Measurements from ENCODE around the gene TAF1C.

Gene TAF1C

DNA sequence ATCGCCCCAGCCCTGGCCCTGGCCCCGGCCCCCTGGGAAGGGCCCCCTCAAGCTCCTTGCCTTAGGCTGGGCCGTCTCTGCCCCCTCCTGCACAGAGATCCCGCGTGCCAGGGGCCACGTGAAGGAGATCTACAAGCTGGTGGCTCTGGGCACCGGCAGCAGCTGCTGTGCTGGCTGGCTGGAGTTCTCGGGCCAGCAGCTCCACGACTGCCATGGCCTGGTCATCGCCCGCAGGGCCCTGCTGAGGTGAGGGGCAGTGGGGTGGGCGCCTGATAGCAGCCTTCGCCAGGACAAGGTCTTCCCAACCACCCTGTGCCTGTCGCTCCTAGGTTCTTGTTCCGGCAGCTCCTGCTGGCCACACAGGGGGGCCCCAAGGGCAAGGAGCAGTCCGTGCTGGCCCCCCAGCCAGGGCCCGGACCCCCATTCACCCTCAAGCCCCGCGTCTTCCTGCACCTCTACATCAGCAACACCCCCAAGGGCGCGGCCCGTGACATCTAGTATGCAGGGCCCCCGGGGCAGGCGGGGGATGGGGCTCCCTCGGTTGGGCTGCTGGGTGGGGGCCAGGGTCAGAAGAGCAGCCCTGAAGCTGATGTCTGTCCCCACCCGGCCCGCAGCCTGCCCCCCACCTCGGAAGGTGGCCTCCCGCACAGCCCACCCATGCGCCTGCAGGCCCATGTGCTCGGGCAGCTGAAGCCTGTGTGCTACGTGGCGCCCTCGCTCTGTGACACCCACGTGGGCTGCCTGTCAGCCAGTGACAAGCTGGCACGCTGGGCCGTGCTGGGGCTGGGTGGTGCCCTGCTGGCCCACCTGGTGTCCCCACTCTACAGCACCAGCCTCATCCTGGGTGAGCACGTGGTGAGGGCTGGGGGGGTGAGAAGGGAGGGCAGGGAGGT is 8.6 kb upstream of the TAF1C start:
- TF ChIP-seq, protein P1, sequence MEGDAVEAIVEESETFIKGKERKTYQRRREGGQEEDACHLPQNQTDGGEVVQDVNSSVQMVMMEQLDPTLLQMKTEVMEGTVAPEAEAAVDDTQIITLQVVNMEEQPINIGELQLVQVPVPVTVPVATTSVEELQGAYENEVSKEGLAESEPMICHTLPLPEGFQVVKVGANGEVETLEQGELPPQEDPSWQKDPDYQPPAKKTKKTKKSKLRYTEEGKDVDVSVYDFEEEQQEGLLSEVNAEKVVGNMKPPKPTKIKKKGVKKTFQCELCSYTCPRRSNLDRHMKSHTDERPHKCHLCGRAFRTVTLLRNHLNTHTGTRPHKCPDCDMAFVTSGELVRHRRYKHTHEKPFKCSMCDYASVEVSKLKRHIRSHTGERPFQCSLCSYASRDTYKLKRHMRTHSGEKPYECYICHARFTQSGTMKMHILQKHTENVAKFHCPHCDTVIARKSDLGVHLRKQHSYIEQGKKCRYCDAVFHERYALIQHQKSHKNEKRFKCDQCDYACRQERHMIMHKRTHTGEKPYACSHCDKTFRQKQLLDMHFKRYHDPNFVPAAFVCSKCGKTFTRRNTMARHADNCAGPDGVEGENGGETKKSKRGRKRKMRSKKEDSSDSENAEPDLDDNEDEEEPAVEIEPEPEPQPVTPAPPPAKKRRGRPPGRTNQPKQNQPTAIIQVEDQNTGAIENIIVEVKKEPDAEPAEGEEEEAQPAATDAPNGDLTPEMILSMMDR (IDR thresholded peaks at IDR 0.05; ENCODE audit: low read depth, low read length, missing control alignments): no peak
- no peak for DNase-seq (ENCODE audit: extremely low read depth, low read depth)
- no peak overlapping the region for H3K4me3 ChIP-seq (replicated peaks; ENCODE audit: low read depth, low read length)

DNA sequence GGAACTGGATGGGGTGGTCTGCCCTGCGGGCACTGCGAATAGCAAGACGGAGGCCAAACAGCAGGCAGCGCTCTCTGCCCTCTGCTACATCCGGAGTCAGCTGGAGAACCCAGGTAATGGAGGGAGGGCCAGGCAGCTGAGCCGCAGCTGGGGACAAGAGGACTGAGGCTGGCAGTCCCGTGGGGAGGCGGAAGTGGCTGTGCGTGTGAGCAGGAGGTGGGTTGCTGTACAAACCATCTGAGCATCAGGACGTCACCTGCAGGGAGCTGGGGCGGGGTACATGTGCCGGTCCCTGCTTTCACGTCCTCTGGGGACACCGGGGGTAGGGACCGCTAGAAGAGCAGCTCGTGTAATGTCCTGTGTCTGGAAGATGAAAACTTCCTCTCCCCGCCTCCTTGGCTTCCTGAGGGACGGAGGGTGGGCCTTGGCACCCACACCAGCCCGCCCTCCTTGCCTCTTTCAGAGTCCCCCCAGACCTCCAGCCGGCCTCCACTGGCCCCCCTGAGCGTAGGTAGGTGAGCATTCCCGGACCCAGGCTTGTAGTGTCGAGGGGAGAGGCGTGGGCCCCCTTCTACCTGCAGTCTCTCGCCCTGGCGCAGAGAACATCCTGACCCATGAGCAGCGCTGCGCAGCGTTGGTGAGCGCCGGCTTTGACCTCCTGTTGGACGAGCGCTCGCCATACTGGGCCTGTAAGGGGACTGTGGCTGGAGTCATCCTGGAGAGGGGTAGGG is 7.8 kb upstream of the TAF1C start:
- TF ChIP-seq, protein P1 (IDR thresholded peaks at IDR 0.05; ENCODE audit: low read depth, low read length, missing control alignments): no peak
- no peak for DNase-seq (ENCODE audit: extremely low read depth, low read depth)
- H3K4me3 ChIP-seq (replicated peaks; ENCODE audit: low read depth, low read length): no peak overlapping the region

DNA sequence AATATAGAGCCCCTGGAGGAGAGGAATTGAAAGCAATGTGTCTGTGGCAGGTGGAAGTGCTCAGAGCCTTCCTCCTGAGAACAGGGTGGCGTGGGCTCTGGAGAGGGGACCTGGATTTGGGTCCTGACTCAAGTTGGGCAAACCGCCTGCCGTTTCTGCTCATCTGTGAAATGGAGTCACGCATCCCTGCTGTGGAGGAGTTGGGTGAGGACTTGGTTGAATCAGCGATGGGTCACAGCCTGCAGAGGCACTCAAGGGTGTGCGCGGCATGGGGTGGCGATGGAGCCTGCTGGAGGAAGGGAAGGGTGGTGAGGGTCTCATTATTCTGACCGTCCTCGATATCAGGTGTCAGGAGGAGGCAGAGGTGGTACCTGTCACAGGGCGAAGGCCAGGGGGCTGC is 7.2 kb upstream of the TAF1C start:
- TF ChIP-seq, protein P1 (IDR thresholded peaks at IDR 0.05; ENCODE audit: low read depth, low read length, missing control alignments): no peak
- no peak overlapping the region for H3K4me3 ChIP-seq (replicated peaks; ENCODE audit: low read depth, low read length)
- no peak for DNase-seq (ENCODE audit: extremely low read depth, low read depth)

DNA sequence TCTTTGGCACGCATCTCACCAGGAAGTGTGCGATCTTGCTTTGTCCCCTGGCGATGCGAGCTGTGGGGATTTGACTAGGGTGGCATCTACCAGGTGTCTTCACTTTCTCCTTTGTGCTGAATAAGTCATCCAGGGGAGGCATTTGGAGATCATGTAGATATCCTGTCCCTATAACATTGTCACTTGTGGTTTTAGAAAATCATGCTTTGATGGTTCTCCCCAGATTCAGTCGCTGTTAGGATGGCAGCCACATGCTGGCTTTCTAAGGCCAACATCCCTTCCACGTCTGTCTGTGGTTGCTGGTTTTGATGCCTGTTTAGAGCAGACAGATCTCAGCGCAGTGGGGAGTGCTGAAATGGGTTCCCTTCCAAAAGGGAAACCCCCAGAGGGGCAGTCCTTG is 6.6 kb upstream of the TAF1C start:
- DNase-seq (ENCODE audit: extremely low read depth, low read depth): no peak
- TF ChIP-seq, protein P1 (IDR thresholded peaks at IDR 0.05; ENCODE audit: low read depth, low read length, missing control alignments): no peak
- no peak overlapping the region for H3K4me3 ChIP-seq (replicated peaks; ENCODE audit: low read depth, low read length)

DNA sequence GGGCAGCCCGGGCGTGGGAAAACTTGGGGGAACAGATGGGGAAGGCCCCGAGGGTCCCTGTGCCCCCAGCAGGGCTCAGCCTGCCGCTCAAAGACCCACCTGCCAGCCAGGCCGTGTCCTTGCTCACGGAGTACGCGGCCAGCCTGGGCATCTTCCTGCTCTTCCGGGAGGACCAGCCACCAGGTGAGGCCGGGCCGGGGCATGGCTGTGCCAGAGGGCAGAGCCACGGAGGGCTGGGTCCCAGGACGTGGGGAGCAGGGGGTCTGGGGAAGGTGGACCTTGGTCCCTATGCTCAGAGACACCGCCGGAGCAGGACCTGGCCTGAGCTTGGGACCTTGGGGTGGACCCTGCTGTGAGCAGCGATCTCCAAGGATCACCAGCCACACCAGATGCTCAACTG is 4.6 kb upstream of the TAF1C start:
- H3K4me3 ChIP-seq (replicated peaks; ENCODE audit: low read depth, low read length): no peak overlapping the region
- DNase-seq (ENCODE audit: extremely low read depth, low read depth): no peak
- TF ChIP-seq, protein P1 (IDR thresholded peaks at IDR 0.05; ENCODE audit: low read depth, low read length, missing control alignments): no peak

DNA sequence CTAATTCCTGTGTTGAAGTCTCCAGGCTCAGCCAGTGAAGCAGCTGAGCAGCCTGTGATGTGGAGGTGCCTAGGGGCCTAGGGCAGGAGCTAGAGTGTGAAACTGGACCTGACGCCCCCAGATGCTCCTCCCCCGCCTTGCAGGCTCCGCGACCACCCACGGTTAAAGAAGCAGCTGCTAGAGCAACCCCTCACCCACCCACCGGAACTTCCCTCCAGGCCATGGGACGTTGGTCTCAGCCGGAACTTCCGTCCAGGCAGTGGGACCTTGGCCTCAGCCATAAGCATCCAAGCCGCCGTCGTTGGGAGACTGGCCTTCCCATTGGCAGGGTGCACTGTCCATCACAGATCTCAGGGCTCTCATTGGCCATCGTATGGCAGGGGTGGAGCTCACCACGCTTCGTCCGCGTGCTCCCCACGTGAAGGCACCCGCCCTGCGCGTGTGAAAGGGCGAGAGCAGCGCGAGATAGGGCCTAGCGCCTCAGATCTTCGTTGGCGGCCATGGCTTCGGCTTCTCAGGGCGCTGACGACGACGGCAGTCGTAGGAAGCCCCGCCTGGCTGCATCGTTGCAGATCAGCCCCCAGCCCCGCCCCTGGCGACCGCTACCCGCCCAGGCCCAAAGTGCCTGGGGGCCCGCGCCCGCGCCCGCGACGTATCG is 4.0 kb upstream of the TAF1C start, which contains the start of gene ADAD2:
TSS of gene ADAD2 (plus strand) at position 427 of the 658 bp plus-strand sequence. CDS start at position 501, 74 bp downstream.
- H3K4me3 ChIP-seq (replicated peaks; ENCODE audit: low read depth, low read length): no peak within 1 kb of the TSS
- TF ChIP-seq, protein P1 (IDR thresholded peaks at IDR 0.05; ENCODE audit: low read depth, low read length, missing control alignments): no peak
- DNase-seq (ENCODE audit: extremely low read depth, low read depth): no peak
